Smooth muscle cell (in vitro differentiated cells): Measurements from ENCODE around the gene UBE2E2. TPM values are rescaled to one million over a fixed set of nuclear protein-coding genes. Genes with fewer than 3 reads are reported as not detected.

Source experiments
- DNase-seq: peaks from one replicate; lab custom pipeline; 2025; ENCODE audit not compliant: unreplicated experiment; lab: John Stamatoyannopoulos, UW
- H2AFZ ChIP-seq: fragments of 200-600 bp; sonication (generic); 2 replicates; pipeline ENCODE4 v1.6.0; 2016; ENCODE audit warnings: antibody characterized with exemption, low read depth, mild to moderate bottlenecking
- H3F3A ChIP-seq: fragments of 200-600 bp; sonication (generic); 2 replicates; pipeline ENCODE4 v1.6.0; 2017; ENCODE audit warnings: antibody characterized with exemption, low read depth
- H3K27ac ChIP-seq: fragments of 200-600 bp; sonication (generic); 2 replicates; pipeline ENCODE4 v1.5.1; 2016; ENCODE audit warnings: low read depth, mild to moderate bottlenecking
- H3K27me3 ChIP-seq: fragments of 200-600 bp; sonication (generic); 2 replicates; pipeline ENCODE4 v1.6.1; 2016; ENCODE audit warnings: low read depth, mild to moderate bottlenecking
- H3K36me3 ChIP-seq: fragments of 200-600 bp; sonication (generic); 2 replicates; pipeline ENCODE4 v1.5.1; 2016; ENCODE audit warnings: low read depth
- H3K4me1 ChIP-seq: fragments of 200-600 bp; sonication (generic); 2 replicates; pipeline ENCODE4 v1.5.1; 2016; ENCODE audit warnings: low read depth
- H3K4me2 ChIP-seq: fragments of 200-600 bp; sonication (generic); 2 replicates; pipeline ENCODE4 v1.6.0; 2016; ENCODE audit warnings: mild to moderate bottlenecking
- H3K4me3 ChIP-seq: fragments of 200-600 bp; sonication (generic); 2 replicates; pipeline ENCODE4 v1.5.1; 2016; ENCODE audit warnings: mild to moderate bottlenecking
- H3K79me2 ChIP-seq: fragments of 200-600 bp; sonication (generic); 2 replicates; pipeline ENCODE4 v1.6.0; 2016; ENCODE audit warnings: low read depth, mild to moderate bottlenecking
- H3K9ac ChIP-seq: fragments of 200-600 bp; sonication (generic); 2 replicates; pipeline ENCODE4 v1.6.0; 2016; ENCODE audit warnings: low read depth
- H3K9me3 ChIP-seq: fragments of 200-600 bp; sonication (generic); replicated peaks from 2 replicates; pipeline ENCODE4 v1.5.1; 2016; ENCODE audit warnings: low read depth
- H4K20me1 ChIP-seq: fragments of 200-600 bp; sonication (generic); 2 replicates; pipeline ENCODE4 v1.6.0; 2016; ENCODE audit warnings: low read depth
- CTCF ChIP-seq: fragments of 200-600 bp; sonication (generic); IDR thresholded peaks from 2 replicates; pipeline ENCODE4 v1.5.1; 2017; ENCODE audit warnings: borderline replicate concordance, mild to moderate bottlenecking, antibody characterized with exemption; ENCODE audit not compliant: insufficient read depth, poor library complexity, severe bottlenecking
- WGBS: methylation state at CpG from one replicate; pipeline ENCODE4 v1.1.7; 2016; ENCODE audit warnings: low lambda C conversion rate; 5-methylcytosine and 5-hydroxymethylcytosine counted together
- polyA plus RNA-seq: library from polyadenylated mRNA; unstranded; fragments of >200 nt; fragmentation: Nextera tagmentation; extraction: Ambion mirVana; gene quantifications from 2 replicates; pipeline ENCODE4 v1.2.1, GENCODE V29; 2016
- total RNA-seq: library from RNA; depleted of rRNA; stranded (reverse); fragments of >200 nt; gene quantifications from 2 replicates; pipeline ENCODE4 v1.2.3, GENCODE V29; 2014

UBE2E2 gene
- total and polyA plus RNA-seq, 2 experiments from 2014 or later: 65.9 to 121 TPM

- 81% methylated on average over 8 of the region's 8 CpGs for WGBS
- no peaks in the 10 kb centered on the region for H3K27me3 ChIP-seq
- no peaks in the 10 kb centered on the region for H3F3A ChIP-seq
- no peak overlapping the region for H2AFZ ChIP-seq
- TF ChIP-seq CTCF: no peak
- H3K36me3 ChIP-seq: no peaks in the 10 kb centered on the region
- no peaks in the 10 kb centered on the region for H3K9me3 ChIP-seq
- H3K79me2 ChIP-seq: no peaks in the 10 kb centered on the region
- no peaks in the 10 kb centered on the region for H4K20me1 ChIP-seq
- DNase-seq: no peak
- H3K9ac ChIP-seq: no peak overlapping the region
- H3K4me2 ChIP-seq: no peak overlapping the region
- no peak overlapping the region for H3K4me3 ChIP-seq
- peaks cover 7% of the 10 kb centered on the region for H3K4me1 ChIP-seq
- H3K27ac ChIP-seq: no peak overlapping the region
Observed at GRCh38 chr3:23607184-23607847, 404.2 kb downstream of the UBE2E2 start.

GRCh38 chr3:23608650-23609049 lies 405.5 kb downstream of the UBE2E2 start:
- H2AFZ ChIP-seq: no peak overlapping the region
- no peaks in the 10 kb centered on the region for H3K79me2 ChIP-seq
- DNase-seq: no peak
- H3K4me2 ChIP-seq: no peak overlapping the region
- H3K4me1 ChIP-seq: peaks cover 7% of the 10 kb centered on the region
- no peaks in the 10 kb centered on the region for H4K20me1 ChIP-seq
- no peak overlapping the region for H3K9ac ChIP-seq
- no peaks in the 10 kb centered on the region for H3K27me3 ChIP-seq
- TF ChIP-seq CTCF: no peak
- H3K36me3 ChIP-seq: no peaks in the 10 kb centered on the region
- H3K4me3 ChIP-seq: no peak overlapping the region
- H3K27ac ChIP-seq: no peak overlapping the region
- WGBS: 96% methylated on average over 2 of the region's 2 CpGs
- H3K9me3 ChIP-seq: no peaks in the 10 kb centered on the region
- H3F3A ChIP-seq: no peaks in the 10 kb centered on the region

- H3K9me3 ChIP-seq: no peaks in the 10 kb centered on the region
- H3K79me2 ChIP-seq: no peaks in the 10 kb centered on the region
- no peak overlapping the region for H2AFZ ChIP-seq
- H3K4me3 ChIP-seq: no peak overlapping the region
- no peaks in the 10 kb centered on the region for H3F3A ChIP-seq
- no peaks in the 10 kb centered on the region for H4K20me1 ChIP-seq
- H3K9ac ChIP-seq: no peak overlapping the region
- peak; percentile 1 for DNase-seq
- WGBS: 42% methylated on average over 13 of the region's 13 CpGs
- H3K27me3 ChIP-seq: no peaks in the 10 kb centered on the region
- peak overlapping the region; percentile 39 for H3K27ac ChIP-seq
- H3K4me2 ChIP-seq: peak overlapping the region; percentile 42
- H3K36me3 ChIP-seq: no peaks in the 10 kb centered on the region
- peaks cover 7% of the 10 kb centered on the region for H3K4me1 ChIP-seq
- TF ChIP-seq CTCF: no peak
Observed at GRCh38 chr3:23611737-23612295, 408.7 kb downstream of the UBE2E2 start.
